8988T (cell line): ENCODE results near the gene TRMT1L.
"Not testable (repeated sequence)": the region's sequence is repeated elsewhere in the genome, so short reads cannot be mapped to it uniquely, and the experiment has no call there.

Source experiments
- DNase-seq: peaks from one replicate; pipeline ENCODE4 v3.0.0; 2011

Gene TRMT1L, protein sequence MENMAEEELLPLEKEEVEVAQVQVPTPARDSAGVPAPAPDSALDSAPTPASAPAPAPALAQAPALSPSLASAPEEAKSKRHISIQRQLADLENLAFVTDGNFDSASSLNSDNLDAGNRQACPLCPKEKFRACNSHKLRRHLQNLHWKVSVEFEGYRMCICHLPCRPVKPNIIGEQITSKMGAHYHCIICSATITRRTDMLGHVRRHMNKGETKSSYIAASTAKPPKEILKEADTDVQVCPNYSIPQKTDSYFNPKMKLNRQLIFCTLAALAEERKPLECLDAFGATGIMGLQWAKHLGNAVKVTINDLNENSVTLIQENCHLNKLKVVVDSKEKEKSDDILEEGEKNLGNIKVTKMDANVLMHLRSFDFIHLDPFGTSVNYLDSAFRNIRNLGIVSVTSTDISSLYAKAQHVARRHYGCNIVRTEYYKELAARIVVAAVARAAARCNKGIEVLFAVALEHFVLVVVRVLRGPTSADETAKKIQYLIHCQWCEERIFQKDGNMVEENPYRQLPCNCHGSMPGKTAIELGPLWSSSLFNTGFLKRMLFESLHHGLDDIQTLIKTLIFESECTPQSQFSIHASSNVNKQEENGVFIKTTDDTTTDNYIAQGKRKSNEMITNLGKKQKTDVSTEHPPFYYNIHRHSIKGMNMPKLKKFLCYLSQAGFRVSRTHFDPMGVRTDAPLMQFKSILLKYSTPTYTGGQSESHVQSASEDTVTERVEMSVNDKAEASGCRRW

DNA sequence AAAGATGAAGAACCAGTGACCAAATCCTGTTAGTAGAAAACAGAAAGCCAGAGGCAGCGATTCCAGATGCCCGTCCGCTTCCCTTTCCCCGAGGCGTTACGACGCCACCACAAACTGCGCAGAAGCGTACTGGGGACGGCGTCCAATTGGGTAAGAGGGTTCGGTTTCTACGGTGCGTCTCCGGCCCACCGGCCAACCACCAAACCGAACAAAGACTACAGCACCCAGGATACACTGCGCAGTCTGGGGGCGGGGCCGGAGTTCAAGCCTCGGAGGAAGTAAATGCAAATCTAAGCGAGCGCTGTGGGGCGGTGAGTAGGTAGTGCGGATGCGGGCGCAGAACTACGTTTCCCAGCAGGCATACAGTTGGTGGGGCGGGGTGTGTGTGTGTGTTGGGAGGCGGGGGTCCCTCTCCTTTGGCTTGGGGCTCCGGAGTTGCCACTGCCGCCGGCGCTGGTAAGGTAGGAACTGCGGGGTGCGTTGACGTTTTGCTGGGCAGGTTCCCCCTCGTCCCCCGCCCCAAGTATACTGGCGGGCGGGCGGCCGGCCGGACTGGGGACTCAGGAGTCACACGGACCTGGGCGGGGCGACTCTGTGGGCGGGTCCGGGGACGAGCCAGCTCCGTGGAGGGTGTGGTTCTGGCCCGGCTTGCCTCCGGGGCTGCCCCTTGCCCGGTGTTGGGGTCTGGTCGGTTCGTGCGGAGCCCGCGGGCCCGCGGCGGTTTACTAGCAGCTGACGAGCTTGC is at the start of gene TRMT1L, which contains the start of gene SWT1:
TRMT1L (minus strand) TSS at position 100 of the 745 bp plus-strand sequence. CDS start 241 bp downstream, outside the sequence.
SWT1 (plus strand) TSS at position 314 of the 745 bp plus-strand sequence. CDS start 3,675 bp downstream, outside the sequence.
- peak; percentile 53 for DNase-seq

DNA sequence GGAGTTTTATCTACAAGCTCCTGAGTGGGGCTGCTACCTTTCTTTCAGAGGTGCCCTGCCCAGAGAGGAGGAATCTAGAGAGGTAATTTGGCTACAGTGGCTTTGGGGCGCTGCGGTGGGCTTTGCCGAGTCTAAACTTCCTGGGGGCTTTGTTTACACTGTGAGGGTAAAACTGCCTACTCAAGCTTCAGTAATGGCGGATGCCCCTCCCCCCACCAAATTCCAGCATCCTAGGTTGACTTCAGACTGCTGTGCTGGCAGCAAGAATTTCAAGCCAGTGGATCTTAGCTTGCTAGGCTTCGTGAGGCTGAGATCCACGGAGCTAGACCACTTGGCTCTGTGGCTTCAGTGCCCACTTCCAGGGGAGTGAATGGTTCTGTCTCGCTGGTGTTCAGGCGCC is 44.1 kb upstream of the TRMT1L start:
- DNase-seq = no peak

DNA sequence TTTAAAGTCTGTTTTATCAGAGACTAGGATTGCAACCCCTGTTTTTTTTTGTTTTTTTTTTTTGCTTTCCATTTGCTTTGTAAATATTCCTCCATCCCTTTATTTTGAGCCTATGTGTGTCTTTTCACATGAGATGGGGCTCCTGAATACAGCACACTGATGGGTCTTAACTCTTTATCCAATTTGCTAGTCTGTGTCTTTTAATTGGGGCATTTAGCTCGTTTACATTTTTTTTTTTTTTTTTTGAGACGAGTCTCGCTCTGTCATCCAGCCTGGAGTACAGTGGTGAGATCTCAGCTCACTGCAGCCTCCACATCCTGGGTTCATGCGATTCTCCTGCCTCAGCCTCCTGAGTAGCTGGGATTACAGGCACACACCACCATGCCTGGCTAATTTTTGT is 42.0 kb upstream of the TRMT1L start:
- not testable (repeated sequence) for DNase-seq

DNA sequence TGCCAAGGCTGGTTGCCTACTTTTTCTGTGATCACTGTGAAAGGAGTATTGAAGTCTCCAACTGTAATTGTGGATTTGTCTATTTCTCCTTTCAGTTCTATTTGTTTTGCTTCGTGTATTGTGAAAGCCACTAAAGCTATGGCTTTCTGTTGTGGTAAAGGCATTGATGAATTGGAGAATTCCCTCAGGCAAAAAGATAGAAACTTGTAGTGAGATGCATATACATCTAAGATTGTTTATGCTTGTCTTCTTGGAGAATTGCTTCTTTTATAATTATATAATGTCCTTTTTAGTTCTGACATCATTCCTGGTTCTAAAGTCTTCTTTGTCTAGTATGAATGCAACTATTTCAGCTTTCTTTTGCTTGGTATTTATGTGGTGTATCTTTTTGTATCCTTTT is 37.0 kb upstream of the TRMT1L start:
- DNase-seq = no peak

DNA sequence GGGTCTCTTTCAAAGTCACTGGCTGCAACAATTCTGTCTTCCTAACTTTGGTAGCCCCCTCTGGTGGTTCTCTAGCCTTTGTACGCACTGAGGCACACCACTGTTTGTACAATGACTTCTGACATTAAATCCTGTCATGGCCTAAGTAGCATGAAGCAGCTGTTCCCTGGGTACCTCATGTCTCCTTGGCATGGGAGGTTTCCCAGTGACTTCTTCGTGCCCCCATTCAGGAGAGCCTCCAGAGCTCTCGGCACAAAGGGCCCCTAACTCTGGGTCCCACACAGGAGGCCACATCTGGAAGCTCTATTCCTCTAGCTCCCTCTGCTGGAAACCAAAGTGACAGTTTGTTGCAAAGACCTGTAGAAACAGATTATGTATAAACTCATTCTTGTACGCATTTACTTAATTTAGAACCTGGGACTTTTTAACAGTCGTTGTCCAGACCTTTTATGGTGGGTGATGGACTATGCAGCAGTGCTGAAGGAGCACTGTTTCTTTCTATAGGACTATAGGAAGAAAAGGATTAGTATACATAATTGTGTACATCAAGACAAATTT is 13.6 kb upstream of the TRMT1L start:
- no peak for DNase-seq

DNA sequence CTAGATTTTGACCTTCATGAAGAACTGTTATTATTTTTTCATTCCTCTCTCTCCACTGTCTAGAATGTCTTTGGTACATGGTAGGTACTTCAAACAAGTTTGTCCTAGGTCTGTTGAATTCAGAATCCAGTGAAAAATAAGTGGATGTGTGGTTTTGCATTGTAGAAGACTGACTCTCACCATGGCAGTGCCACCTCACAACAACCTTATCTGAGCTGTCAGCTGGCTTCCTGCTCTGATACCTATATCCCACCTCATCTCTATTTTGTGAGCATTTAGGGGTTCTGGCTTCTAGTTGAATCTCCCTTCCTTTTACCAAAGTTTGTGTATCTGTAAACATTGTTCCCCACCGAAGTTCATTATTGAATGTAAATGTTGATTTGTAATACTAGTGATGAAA is 9.4 kb upstream of the TRMT1L start:
- no peak for DNase-seq

DNA sequence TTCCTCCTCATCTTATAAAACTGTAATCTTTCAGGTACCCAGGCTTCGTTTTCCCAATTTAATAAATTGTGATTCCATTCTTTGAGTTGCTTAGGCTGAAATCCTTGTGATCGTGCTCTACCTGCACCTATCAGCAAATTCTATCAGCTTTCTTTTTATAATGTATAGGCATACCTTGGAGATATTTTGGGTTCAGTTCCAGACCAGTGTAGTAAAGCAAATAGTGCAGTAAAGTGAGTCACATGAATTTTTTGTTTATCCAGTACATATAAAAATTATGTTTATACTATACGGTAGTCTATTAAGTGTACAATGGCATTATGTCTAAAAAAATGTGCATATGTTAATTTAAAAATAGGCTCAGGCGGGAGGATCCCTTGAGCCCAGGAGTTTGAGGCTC is 5.7 kb upstream of the TRMT1L start:
- no peak for DNase-seq

DNA sequence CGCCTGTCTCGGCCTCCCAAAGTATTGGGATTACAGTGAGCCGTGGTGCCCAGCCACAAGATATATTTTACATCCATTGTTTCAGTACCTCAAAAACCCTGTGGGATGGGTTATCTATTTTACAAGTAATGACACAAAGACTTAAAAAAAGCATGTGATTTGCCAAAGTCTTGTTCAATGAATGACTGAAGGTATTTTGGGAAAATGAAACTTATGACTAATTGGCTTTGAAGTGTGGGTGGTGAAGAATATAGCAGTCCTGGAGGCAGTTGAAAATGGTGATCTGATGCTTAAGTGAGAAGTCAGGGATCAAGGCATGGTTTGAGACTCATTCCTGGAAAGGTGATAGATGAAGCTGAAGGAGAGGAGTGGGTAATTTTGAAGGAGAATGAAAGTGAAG is 3.2 kb upstream of the TRMT1L start:
- no peak for DNase-seq

DNA sequence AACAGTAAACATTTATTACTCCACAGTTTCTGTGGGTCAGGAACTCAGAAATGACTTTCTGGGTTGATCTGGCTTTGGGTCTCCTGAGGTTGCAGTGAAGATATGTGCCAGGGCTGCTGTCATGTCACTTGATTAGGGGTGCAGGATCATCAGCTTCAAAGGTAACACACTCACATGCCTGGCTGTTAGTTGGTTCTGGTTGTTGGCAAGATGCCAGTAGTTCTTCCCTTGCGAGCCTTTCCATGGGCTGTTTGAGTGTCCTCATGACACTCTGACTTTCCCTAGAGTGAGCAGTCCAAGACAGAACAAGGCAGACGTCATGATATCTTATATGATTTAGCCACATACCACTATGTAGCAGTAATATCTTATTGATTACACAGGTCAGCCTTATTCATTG is 2.0 kb upstream of the TRMT1L start:
- DNase-seq = no peak

DNA sequence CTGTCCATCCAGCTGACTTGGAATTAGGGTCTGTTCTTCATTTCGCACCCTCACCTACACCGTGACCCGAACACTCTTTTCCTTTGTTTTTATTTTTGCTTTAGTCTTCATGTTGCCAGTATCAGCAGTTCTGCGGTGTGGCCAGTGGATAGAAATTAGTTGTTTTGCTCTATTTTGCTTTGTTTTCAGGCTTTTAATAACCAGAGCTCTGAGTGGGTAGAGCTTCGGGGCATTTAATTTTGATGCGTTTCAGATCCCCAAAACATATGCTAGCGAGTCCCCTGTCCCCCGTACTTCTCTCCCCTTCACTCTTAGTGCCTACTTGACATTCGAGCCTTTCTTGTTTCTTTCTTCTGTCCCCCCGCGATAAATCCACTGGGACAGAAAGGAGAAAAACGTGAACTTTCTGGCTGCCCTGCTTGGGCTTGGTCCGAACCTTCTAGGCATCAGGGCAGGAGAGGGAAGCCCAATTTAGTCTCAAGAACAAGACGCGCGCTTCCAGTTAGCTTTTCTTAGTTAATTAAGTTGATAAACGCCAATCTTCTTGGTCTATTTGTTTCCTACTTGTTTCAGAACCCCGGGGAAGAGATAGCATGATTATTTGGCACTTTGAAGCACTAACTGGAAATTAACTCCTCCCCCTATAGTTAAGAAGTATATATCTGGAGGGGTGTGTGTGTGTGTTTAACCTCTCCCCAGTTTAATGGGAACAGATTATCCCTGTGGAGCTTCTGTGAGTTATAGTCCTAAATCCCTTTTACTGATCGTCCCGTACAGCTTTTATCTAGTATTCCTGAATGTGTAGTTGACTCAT is 1.1 kb upstream of the TRMT1L start:
- DNase-seq = no peak

DNA sequence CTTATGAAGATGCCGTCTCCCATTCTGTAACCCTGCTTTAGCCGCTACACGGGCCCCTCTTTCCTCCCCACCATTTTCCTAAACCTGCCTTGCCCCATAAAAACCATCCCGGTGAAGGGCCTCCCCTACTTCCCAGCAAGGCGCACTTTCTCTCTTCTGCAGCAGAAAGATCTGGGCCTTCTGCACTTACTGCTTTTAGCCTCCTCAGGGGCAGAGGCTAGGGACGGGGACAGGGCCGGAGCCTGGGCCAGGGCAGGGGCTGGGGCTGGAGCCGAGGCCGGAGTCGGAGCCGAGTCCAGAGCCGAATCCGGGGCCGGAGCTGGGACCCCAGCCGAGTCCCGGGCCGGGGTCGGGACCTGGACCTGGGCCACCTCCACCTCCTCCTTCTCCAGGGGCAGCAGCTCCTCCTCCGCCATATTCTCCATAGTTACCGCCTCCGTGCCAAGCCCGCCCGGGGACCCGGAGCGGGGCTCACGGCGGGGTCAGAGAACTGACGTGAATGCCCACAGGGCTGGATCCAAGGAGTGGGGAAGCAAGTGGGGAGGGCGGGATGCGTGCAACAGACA is 382 bp downstream of the TRMT1L start:
- DNase-seq = no peak

DNA sequence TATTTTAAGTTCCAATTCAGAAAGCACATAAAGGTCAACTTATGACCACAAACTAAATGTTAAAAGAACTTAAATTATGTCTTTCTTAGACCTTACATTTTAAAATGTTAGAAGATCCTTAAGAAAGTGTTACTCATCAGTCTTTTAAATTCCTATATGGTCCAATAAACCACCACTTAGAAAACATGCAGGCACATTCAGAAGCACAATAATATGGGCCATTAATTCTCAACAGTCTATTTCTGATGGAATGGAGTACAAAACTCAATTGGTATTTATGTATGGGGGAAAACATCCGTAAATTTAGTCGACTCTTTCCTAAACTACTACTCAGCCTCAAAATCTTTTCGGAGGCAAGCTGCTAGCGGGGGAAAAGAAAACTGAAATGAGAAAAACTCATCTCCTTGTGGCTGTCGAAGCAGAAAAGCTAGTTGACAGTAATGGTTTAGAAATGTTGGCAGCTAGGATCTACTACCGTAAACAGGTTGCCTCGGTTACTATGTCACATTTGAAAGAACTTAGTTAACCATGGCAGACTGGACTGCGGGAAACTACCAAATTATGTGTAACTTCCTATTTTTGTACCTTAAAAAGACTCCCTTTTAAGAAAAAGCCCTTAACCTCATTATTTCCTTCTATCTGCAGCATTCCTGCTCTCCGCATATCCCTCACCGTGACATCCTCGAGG is 1.0 kb downstream of the TRMT1L start:
- no peak for DNase-seq

DNA sequence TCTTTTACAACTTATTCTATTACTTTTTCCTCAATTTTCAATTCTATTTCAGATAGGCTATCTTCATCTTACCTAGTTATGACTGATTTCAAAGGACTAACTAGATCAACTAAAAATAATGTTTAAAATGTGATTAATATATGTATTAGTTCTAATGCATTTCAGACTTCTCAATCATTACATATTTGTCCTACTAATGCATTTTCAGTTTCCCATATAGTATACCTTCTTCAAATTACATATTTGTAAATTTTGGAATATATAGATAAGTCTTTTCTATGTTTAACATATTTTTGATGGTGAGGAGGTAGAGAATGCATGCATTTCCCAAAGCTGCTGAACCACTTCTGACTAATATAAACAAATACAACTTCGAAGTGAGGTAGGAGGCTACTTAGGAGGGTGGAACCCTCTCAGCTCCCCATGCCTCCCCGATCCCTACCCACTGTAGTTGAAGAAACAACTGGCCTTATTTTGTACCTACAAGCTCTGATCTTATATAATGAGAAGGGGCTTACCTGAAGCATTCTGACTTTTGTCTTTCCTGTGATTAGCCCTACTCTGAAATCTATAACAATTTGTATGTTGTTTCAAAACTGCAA is 1.7 kb downstream of the TRMT1L start:
- DNase-seq = no peak

DNA sequence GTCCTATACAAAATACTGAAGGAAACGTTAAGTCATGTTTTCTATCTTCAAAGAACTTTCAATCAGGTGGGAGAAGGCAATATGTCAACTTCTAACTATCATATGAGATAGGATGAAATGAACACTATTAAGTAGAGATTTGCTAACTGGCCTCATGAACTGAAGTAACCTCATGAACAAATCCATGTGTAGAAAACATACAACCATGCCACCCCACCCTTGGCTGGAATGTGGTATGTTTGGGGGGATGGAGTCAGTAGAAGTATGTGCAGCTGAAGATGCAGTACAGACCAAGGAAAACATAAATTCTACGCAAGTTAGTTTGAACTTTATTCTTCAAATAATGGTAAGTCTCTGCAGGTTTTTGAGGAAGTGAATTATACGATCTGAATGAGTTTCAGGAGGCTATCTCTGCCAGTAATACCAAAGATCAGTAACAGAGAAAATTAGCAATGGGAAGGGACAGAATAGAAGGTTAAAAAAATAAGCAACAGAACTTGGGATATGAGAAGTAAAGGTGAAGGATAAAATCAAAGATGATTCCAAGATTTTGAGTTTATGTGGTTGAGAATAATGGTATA is 4.5 kb downstream of the TRMT1L start:
- no peak for DNase-seq

DNA sequence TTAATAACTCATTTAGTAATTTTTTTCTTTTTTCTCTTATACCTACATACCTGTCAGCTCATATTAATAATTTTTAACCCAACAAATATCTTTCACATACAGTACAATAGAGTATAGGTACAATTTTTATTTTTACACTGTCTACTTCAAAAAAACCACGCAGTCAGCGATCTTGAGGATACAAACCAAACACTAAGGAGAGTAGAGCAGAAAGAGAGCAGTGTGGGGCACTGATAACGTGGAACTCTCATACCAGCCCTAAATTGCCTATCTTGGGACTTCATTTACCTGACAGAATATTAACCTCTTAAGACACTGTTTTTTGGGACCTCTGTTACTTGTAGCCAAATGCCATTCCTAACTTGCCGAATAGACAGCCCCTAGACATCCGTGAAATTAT is 5.5 kb downstream of the TRMT1L start:
- no peak for DNase-seq

DNA sequence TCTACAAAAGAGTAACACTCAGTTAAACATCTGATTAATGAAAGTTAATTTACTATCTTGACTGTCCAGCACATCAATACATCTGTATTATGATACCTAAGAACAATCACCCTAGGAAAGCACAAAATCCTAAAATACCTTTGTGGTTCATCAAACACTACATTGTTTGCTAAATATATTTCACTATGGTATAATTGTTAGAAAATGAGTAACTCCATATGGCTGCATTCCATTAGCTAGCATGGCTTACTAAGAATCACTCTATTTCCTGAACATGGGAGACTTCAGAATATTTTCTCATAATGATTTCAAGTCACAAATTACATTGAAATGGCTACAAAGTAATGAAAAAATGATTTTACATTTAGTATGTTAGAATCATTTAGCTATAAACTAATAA is 12.5 kb downstream of the TRMT1L start:
- no peak for DNase-seq

DNA sequence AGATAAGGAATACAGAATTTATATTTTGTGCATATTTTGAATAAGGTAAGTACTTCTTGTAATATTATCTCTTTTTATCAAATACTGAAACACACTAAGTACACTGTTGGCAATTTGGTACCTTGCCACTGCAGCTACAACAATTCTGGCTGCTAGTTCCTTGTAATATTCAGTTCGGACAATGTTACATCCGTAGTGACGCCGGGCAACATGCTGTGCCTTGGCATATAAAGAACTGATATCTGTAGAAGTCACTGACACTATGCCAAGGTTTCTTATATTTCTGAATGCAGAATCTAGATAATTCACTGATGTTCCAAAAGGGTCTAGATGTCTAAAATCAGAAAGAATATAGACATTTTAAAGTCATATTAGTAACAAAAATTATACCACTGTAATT is 17.5 kb downstream of the TRMT1L start:
- no peak for DNase-seq

DNA sequence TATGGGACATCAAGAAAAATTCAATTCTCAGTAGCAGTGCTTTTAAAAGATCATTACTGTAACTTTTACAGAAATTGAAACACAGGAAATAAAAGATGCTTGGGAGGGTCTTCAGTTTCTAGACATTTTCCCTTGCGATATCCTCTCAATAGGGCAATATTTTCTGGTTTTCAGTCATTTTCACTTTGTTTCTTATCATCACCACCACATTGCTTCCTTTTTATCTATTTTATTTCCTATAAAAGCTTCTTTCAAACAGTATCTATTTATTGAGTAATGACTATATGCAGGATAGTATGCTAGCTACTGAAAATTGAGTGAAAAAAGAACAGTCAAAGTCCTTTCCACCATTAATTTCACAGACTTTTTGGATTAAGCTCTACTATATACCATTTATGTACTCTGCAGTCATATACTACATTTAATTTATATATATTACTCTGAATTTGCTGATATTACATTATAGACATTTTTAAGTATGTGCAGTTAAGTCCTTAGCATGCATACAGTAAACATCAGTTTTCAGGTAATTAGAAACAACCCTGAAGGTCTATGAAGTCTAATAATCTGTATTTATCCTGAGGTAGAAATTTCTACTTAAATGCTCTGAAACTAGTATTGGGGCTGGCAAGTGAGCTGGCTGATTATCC is 18.7 kb downstream of the TRMT1L start:
- DNase-seq = no peak

DNA sequence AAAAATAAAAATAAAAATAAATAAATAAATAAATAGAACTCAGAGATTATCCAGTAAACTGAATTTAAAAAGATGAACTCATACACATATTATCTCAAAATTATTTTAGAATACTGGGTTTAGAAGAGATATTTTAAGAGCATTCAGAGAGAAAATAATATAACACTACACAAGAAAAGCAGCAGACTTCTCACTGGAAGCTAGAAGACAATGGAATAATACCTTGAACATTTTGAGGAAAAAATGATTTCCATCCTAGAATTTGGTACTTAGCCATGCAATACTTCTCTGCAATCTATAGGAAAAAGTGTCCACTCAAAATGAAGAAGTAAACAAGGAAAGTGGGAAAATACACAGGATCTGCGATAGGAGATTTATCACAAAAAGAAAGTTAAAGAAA is 24.2 kb downstream of the TRMT1L start:
- DNase-seq = no peak

DNA sequence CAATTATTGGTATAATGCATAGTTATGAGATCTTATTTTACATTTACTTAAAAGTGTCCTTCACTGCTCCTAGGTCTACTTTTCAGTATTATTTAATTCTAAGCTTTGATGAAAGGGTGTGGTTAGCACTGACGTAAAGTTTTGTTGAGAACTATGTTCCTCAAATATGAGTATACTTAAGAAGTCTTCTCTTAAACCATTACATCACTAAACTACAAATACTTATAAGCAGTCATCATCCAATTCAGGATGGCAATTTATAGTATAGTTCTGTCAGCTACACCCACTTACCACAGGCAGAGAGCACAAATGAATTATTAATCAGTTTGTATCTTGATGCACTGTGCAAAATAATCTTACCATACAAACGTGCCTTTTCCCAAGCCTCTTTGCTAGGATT is 27.0 kb downstream of the TRMT1L start:
- no peak for DNase-seq
